Stimulated activated CD8-positive, alpha-beta memory T cell treated with anti-CD3 and anti-CD28 coated beads, Interleukin-7, amount 100 ng/mL, for 48 hours (primary cell): ENCODE results near the gene THAP3.

ENCODE experiments used
- DNase-seq, 2 donors: peaks; one replicate each; pipeline ENCODE4 v3.0.0-alpha.2; 2020; ENCODE audit warnings: low read depth in 1 of 2; ENCODE audit errors: extremely low read depth in 1 of 2

Gene THAP3

DNA sequence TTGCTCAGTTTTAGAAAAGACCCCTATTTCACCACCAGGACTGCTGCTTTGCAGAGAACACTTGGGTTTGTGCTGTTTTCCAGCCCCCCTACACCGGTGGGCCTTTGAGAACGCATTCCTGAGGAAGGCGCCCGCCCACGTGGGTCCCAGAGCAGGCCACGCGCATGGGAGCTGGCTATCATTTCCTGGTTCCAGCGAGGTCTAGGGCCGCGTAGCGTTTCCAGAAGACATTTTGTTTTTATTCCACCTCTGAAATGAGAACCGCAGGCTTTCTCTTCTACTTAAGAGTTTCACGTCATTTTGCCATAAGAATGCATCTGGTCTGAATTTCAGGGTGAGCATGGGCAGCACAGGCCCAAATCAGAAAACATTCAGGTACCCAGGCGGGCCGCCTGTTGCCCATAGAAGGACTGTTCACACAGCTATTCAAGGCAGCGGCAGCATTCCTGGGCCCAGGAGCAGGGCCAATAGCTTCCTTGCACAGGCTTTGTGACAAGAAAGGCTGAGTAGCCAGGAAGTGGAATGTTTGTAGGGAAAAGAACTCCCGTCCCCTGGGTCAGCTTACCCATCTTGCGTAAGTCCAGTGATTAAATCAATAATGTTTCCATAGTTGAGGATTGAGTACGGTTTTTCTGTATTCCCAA is 20.6 kb upstream of the THAP3 start:
- no peak for DNase-seq

DNA sequence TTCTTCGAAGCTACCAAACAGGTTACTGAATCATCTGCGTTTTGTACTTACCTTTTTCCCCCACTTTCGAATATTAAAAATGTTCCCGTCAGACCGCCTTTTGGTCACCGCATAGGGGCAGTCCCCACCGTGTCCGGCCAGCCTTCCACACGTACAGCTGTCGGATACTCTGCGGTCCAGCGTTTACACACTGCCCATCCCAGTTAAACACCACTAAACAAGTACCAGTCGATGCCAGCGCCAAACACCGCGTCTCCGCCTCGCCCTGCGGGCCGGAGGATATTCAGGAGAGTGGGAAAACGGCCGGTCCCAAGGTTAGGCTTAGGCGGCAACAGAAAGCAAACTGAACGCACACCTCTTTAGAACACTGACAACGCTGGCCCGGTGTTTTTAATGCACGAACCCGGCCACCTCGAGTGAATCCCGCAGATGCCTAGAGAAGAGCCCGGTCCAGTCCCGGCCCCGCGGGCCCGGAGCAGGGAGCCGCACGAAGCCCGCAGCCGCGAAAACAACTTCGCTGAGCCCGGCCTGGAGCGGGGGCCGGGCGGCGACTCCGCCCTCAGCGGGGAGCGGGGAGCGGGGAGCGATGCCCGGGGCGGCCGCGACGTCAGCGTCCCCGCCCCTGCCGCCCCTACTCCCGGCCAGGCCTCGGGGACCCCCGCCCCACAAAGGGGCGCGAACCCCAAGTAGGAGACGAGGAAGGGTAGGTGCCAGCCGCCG is 11.9 kb upstream of the THAP3 start:
- DNase-seq: no peak

DNA sequence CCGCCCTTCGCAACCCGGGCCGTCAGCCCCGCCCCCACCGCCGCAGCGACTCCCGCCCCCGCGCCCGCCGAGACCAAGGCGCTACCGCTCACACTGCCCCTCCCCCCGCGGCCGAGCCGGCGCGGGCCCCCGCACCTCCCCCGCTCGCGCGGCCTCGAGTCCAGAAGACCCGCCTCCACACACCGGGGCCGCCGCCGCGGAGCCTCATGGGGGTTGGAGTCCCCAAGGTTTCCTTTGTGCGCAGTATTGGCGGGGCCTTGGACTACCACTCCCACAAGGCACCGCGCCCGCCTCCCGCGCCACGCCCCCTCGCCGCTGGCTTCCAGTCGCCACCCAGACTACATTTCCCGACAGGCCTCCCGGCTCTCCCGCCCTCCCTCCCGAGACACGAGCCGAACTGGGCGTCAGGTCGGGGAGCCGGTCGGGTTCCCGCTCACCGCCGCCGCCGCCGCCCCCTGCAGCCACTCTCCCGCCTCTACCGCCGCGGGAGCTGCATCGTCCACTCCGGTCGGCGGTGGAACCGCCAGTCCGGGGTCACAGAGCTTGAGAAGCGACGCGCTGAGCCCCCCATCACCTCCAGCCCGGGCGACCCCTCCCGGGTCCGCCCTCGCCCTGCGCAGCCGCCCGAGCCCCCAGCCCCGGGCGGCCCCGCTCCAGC is 11.2 kb upstream of the THAP3 start, which contains the start of gene PHF13:
TSS of gene PHF13 (plus strand) at position 371 of the 658 bp plus-strand sequence. CDS start 336 bp downstream, outside the sequence.
- DNase-seq: peak; percentile 99 to 100

DNA sequence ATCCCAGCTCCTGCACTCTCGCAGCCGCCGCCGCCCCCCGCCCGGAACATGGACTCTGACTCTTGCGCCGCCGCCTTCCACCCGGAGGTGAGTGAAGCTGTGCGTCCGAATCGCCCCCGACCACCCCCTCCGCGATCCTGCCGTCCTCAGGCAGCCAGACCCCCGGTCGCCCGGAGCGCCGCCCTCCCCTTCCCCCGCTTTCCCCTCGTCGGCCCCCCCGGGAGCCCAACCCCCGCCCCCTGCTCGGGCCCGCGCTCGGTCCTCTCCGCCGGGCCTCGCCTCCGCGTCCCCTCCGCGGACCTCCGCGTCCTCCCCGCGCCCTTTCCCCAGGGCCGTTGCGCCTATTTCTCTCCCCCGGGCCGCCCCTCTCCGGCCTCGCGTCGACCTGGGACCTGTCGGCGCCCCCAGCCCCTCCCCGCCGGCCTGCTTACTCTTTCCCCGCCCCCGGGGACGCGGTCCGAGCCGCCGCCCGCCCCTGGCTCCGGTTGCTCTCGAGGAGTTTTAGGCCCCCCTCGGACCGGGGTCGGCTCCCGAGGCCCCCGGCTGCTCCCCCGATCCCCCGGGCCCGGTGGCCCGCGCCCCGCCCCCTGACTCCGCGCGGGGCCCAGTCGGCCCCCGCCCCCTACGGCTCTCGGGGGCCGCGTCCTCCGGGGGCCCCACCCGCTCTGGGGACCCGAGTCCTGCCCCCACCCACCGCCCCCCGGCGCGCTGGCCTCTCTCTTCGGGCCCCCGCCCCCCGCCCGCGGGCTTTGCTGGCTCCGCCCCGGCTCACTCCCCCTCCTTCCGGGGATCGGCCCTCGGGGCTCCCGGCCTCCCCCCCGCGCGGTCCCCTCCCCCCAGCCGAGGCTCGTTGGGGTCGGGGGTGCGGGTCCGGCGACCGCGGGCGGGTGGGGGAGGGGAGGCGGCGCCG is 10.4 kb upstream of the THAP3 start:
- DNase-seq: no peak

DNA sequence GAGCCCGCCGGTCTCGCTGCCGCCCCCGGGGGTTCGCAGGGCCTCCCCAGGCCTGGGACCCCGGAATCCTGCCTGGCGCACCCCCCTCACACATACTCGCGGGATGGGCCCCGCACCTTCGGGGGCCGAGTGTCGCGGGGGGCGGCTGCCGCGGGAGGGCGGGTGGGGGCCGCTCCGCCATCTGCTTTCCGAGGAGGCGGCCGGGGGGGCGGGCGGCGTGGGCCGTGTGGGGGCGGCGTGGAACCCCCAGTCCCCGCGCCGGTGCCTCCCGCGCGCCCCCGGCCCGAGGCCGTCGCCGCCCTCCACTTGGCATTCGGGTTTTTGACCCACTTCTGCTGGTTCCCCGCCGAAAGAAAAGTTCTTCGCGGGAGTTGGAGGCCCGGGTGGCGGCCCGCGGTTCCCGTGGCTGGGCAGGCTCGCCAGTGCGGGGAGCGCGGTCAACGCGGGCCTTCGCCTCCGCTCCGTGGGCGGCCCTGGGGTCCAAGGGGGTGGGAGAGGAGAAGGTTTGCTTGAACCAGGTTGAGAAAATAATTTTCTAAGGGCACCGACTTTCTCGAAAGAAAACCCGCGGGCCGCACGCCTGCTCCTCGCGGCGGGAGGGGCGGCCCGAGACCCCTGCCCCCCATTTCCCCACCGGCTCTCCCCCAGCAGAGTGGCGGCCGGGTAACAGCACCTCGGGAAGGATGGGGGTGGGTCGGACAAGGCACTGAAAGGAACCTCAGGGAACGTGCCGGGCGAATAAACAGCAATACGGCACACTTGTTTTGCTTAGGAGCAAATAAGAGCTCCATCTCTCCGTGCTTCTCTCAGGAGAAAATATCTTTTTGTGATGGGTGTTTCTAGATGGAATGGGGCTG is 9.5 kb upstream of the THAP3 start:
- no peak for DNase-seq

DNA sequence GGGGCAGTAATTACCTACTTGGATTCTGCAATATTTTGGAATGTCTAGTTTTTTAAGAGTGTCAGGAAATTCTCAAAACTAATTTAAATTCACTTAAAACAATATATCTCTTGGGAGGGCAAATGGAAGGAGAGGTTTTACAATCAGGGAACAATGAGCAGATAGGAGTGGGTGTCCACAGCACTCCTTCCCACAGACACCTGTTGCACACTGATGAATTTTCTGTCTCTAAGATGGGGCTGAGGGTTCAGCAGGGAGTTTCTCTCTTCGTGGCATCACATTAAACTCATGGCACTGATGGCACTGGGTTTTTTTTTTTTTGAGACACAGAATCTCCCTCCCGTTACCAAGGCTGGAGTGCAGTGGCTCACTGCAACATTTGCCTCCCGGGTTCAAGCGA is 5.6 kb upstream of the THAP3 start:
- no peak for DNase-seq

DNA sequence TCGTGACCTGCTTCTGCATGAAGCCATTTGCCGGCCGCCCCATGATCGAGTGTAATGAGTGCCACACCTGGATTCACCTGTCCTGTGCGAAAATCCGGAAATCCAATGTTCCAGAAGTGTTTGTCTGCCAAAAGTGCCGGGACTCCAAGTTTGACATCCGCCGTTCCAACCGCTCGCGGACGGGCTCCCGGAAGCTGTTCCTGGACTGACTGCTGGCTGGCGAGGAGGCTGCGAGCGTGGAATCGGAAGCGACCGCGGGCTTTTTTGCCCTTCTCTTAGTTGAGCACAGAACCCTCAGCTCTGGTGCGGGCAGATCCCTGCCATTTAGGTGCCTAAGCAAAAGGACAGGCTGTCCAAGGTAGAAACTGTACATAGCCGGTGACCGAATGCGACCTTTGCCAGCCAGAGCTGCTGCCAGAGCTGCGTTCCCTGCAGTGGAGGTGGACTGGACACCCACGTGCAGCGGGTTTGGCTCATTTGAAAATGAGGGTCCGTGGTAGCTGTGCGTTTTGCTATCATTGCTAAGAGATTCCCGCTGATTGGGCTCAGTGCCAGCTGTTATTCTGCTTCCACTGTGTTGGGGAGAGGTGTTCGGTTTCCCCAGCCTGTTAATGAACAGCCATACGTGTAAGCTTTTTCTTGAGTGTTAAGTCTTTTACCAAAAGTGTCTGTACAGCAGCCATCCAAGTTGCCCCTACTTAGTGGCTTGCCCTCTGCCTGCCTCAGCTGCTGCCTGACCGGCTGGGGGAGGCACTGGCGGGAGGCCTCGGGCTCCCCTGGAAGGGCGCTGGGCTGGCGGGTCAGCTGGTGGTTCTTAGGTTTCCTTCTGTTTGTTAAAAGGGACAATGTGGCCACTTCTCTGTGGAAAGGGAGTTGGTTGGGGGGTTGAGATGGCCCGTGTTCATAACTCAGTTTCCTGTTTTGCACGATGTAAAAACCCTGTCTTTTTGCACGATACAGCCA is 3.0 kb upstream of the THAP3 start:
- DNase-seq: no peak

DNA sequence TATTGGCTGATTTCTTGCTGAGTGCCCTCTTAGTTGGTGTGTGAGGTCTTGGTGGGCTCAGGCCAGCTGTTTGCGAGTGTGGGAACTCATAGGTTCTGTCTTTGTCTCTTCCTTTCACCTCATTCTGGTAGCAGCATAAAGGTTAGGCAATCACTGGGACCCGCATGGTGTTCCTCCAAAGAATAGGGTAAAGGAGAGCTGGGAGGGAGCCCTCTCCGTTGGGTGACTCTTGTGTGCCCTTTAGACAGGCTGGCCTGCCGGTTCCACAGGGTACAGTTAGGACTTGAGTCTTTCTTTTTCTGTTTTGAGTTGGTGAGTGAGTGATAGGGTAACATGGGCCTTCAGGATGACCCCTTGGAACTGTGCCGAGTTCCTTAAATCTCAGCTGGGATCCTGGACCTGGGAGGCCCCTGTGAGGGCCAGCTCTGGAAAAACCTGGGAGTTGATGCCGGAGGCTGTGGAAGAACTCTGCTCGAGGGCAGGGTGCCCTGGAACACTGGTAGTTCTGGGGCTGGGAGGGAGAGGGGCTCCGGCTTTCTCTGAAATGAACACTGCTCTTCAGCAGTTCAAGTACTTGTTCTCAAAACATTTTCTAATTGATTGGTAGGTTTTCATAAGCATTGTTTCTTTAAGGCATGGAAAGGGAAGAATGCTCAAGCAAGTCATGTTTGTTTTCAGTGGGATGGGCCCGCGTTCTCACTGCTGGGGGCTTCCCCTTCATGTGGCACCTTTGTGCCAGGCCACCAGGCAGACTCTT is 2.1 kb upstream of the THAP3 start:
- DNase-seq: no peak

DNA sequence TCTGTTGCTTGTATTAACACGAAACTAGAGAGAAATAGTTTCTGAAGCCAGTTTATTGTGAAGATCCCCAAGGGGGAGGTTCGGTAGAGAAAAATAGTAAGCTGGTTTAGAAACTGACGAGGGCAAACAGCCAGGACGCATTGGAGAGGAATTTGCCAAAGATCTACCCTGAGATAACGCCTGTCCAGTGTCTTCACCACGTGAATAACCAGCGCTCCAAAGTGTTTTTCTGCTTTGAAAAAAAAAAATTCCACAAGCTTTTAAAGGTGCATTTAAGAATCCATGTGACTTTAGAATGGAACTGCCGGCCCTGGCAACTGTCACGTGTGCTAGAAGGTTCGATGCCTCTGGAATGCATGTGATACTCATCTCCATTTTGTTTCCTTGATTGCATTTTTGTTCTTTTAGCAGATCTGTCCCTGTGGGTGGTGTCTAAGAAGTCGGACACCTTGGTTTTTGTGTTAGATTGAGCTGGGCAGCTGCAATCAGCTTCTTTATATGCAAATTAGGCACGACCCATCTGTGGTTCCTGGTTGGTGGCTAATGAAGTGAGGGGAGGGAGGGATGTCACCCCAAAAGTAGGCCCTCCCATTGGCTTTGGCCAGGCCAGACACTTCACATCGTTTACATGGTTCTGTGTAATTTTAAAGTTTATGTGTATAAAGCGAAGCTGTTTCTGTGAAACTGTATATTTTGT is 1.3 kb upstream of the THAP3 start:
- no peak for DNase-seq

DNA sequence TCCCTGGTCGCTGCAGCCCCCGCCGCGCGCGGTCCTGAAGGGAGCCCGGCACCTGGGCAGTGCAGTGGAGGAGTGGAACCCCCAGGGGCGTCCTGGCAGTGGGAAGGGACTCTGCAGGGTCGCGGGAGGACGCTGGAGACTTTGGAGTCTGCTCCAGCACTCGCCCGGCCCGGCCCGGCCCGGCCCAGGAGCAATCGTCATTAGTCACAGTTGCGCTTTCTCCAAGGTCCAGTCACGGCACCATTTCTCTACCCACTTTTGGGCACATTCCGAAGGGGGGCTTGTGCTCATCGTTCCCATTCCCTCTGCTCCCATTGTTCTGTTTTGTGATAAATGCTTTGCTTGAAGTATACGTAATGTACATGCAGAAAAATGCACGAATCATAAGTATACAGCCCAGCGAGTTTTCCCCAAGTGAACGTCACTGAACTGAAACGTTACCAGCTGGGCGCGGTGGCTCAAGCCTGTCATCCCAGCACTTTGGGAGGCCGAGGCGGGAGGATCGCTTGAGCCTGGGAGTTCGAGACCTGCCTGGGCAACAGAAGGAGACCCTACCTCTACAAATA is 999 bp downstream of the THAP3 start:
- DNase-seq: no peak

DNA sequence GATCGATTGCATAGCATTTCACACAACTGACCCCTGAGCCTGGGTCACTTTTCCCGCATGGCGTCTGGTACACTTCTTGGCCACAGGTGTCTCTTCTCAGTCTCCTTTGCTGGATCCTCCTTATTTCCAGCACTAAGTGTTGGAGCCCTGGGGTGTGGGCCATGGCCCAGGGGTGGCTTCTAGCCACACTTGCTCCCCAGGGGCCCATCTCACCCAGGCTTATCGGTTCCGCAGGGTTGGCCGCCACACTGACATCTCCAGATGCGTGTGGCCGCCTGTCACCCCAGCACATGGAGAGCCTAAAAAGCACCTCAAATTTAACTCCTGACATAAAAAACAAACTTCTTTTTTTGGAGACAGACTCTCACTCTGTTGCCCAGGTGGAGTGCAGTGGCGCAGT is 2.4 kb downstream of the THAP3 start:
- no peak for DNase-seq

DNA sequence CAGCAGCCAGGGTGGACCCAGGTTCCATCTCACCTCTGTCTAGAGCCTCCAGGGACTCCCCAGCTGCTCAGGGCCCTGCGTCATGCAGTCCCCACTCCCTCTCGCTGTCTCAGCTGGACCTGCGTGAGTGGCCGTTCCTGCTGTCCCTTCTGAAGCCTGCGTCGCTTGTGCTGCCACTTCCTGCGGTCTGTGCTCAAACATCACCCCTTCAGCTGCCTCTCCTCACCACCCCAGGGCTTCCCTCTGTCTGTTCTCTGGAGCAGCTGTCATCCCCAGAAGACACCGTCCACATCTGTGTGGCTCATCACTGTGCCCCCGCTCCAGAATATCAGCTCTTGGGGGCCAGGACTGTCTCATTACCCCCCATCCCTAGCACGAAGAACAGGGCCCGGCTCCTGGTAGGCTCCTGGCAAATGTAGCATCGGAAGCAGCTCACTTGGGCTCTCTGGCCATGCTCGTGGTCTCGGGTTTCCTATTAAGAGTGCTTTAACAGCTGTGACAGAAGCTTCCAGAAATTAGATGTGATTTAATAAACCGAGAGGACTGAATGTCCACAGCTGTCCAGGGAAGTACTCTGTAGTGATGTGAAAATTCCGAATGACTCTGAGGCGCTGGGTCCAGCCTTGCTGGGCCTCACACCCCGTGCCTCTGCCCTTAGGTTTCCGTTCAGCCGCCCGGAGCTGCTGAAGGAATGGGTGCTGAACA is 3.3 kb downstream of the THAP3 start:
- no peak for DNase-seq

DNA sequence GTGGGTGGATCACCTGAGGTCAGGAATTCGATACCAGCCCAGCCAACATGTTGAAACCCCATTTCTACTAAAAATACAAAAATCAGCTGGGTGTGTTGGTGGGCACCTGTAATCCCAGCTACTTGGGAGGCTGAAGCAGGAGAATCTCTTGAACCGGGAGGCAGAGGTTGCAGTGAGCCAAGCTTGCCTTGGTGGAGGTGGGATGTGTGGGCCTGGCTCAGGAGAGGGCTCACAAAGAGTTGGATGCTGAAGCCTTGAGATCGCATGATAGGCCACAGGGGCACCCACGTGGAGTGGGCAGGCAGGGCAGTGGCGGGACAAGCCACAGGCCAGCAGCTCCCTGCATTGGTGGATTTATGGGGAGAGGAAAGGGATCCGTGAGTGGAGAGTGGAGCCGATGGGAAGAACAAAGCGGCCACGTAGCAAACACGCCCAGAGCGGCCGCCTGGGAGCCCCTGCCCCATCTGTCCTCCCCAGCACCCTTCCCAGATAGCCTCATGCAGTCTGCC is 4.4 kb downstream of the THAP3 start:
- DNase-seq: no peak

DNA sequence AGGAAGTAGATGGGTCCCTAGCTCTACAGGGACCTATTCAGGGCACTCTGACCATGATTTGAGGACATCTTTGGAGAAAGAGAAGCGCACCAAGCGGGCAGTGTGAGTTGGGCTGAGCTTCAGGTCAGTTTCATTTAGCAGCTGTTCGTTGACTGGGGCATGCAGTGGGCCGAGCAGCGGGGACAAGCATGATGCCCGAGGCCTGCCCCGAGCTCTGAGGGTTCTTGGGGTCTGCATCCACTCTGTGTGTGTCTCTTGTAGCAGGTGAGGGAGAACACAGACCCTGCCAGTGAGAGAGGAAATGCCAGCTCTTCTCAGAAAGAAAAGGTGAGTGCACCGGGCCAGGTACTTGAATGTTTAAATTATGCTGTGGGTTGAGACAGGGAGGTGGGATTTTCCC is 5.4 kb downstream of the THAP3 start:
- no peak for DNase-seq

DNA sequence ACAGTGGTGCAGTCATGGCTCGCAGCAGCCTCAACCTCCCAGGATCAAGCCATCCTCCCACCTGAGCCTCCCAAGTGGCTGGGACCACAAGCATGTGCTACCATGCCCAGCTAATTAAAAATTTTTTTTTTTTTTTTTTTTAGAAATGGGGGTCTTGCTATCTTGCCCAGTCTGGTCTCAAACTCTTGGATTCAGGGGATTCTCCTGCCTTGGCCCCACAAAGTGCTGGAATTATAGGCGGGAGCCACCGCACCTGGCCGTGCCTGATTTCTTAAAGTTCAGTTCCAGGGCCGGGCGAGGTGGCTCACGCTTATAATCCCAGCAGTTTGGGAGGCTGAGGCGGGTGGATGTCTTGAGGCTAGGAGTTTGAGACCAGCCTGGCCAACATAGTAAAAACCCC is 6.4 kb downstream of the THAP3 start:
- DNase-seq: no peak
